Measurements from ENCODE around the gene TCP10L. TPM values are rescaled to one million over a fixed set of nuclear protein-coding genes. Genes with fewer than 3 reads are reported as not detected.

TCP10L gene
- total and polyA plus RNA-seq, 2 experiments from 2014 or later = 0.97 TPM; not detected in 1

DNA sequence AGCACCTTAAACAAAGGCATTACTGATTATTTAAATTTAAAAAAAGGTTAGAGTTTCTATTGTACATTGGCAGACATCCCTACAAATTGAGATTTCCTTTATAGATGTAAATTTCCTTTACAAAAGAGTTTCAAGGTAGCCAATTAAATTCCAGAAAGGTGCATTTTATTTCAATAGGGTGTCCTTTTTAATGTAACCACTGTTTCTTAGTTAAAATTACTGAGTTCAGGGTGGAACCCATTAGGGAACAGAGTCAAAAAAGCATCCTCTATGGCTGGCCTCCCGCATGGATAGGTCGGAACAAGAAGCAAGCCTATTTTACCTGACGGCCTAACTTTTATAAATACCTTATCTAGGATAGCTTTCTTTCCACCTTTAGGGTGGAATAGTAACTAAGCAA is 24.4 kb downstream of the TCP10L start:
- Histone ChIP-seq H3K9me2 (ENCODE audit: insufficient read depth) (no peaks in the 10 kb centered on the region), H3K4me1 (ENCODE audit: insufficient read depth) (no peaks in the 10 kb centered on the region), H4K20me1 (ENCODE audit: insufficient read depth) (no peaks in the 10 kb centered on the region), H3K27me3 (replicated peaks; ENCODE audit: insufficient read depth) (no peaks in the 10 kb centered on the region), H3K36me3 (ENCODE audit: low read depth) (no peaks in the 10 kb centered on the region), H3K9ac (no peak overlapping the region), H3F3A (ENCODE audit: insufficient read depth) (no peaks in the 10 kb centered on the region), H3K79me2 (ENCODE audit: insufficient read depth) (no peaks in the 10 kb centered on the region), H3K4me2 (ENCODE audit: unreplicated experiment) (no peak overlapping the region), H3K9me3 (ENCODE audit: low read depth) (no peaks in the 10 kb centered on the region), H3K4me3 (no peak overlapping the region), H2AFZ (no peak overlapping the region), H3K27ac (no peak overlapping the region)
- in situ Hi-C loops (cut with MboI) = no loop called here
- no peak for DNase-seq
- 95 to 96% methylated on average over 3 of the region's 3 CpGs for WGBS, 2 experiments (ENCODE audit: low coverage in 1 of 2, low lambda C conversion rate in 2 of 2, missing lambda C conversion rate in 2 of 2)
- TF ChIP-seq EZH2 (IDR thresholded peaks at IDR 0.05; ENCODE audit: insufficient read depth, poor library complexity, severe bottlenecking) = no peak
- TF ChIP-seq EZH2phosphoT487 (IDR thresholded peaks at IDR 0.05; ENCODE audit: insufficient read depth, low read depth) = no peak

DNA sequence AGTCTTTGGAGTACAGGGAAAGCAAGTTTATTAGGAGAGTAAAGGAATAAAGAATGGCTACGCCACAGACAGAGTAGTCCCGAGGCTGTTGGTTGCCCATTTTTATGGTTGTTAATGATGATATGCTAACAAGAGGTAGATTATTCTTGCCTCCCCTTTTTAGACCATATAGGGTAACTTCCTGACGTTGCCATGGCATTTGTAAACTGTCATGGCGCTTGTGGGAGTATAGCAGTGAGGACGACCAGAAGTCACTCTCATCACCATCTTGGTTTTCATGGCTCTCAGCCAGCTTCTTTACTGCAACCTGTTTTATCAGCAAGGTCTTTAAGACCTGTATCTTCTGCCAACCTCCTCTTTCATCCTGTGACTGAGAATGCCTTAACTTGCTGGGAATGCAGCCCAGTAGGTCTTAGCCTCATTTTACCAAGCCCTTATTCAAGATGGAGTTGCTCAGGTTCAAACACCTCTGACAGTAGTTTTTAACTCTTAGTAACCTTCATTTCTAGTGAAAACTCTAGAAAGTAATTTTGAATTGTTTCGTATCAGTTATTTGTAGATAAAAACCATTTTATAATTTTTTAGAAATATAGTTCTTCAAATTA is 26.2 kb downstream of the TCP10L start:
- no peak for TF ChIP-seq EZH2 (IDR thresholded peaks at IDR 0.05; ENCODE audit: insufficient read depth, poor library complexity, severe bottlenecking)
- TF ChIP-seq EZH2phosphoT487 (IDR thresholded peaks at IDR 0.05; ENCODE audit: insufficient read depth, low read depth) = no peak
- no peak overlapping the region for H3K4me2 ChIP-seq (ENCODE audit: unreplicated experiment)
- H3K9ac ChIP-seq = no peak overlapping the region
- H2AFZ ChIP-seq = no peak overlapping the region
- H3K36me3 ChIP-seq (ENCODE audit: low read depth) = no peaks in the 10 kb centered on the region
- in situ Hi-C loops (cut with MboI) = no loop called here
- no peaks in the 10 kb centered on the region for H3K27me3 ChIP-seq (replicated peaks; ENCODE audit: insufficient read depth)
- 92 to 96% methylated on average over 6 of the region's 6 CpGs for WGBS, 2 experiments (ENCODE audit: low coverage in 1 of 2, low lambda C conversion rate in 2 of 2, missing lambda C conversion rate in 2 of 2)
- no peaks in the 10 kb centered on the region for H3K4me1 ChIP-seq (ENCODE audit: insufficient read depth)
- DNase-seq = no peak
- H3K9me2 ChIP-seq (ENCODE audit: insufficient read depth) = no peaks in the 10 kb centered on the region
- no peaks in the 10 kb centered on the region for H4K20me1 ChIP-seq (ENCODE audit: insufficient read depth)
- H3K79me2 ChIP-seq (ENCODE audit: insufficient read depth) = no peaks in the 10 kb centered on the region
- H3F3A ChIP-seq (ENCODE audit: insufficient read depth) = no peaks in the 10 kb centered on the region
- H3K4me3 ChIP-seq = no peak overlapping the region
- no peaks in the 10 kb centered on the region for H3K9me3 ChIP-seq (ENCODE audit: low read depth)
- no peak overlapping the region for H3K27ac ChIP-seq

- H3K27ac ChIP-seq = no peak overlapping the region
- in situ Hi-C loops (cut with MboI) = no loop called here
- no peaks in the 10 kb centered on the region for H3F3A ChIP-seq (ENCODE audit: insufficient read depth)
- no peaks in the 10 kb centered on the region for H3K36me3 ChIP-seq (ENCODE audit: low read depth)
- no peaks in the 10 kb centered on the region for H3K79me2 ChIP-seq (ENCODE audit: insufficient read depth)
- no peaks in the 10 kb centered on the region for H3K27me3 ChIP-seq (replicated peaks; ENCODE audit: insufficient read depth)
- no peak overlapping the region for H3K4me2 ChIP-seq (ENCODE audit: unreplicated experiment)
- TF ChIP-seq EZH2 (IDR thresholded peaks at IDR 0.05; ENCODE audit: insufficient read depth, poor library complexity, severe bottlenecking) = no peak
- TF ChIP-seq EZH2phosphoT487 (IDR thresholded peaks at IDR 0.05; ENCODE audit: insufficient read depth, low read depth) = no peak
- 89 to 92% methylated on average over 3 of the region's 3 CpGs for WGBS, 2 experiments (ENCODE audit: low coverage in 1 of 2, low lambda C conversion rate in 2 of 2, missing lambda C conversion rate in 2 of 2)
- no peaks in the 10 kb centered on the region for H3K4me1 ChIP-seq (ENCODE audit: insufficient read depth)
- no peaks in the 10 kb centered on the region for H3K9me2 ChIP-seq (ENCODE audit: insufficient read depth)
- no peak for DNase-seq
- no peak overlapping the region for H2AFZ ChIP-seq
- H4K20me1 ChIP-seq (ENCODE audit: insufficient read depth) = no peaks in the 10 kb centered on the region
- H3K9me3 ChIP-seq (ENCODE audit: low read depth) = no peaks in the 10 kb centered on the region
- no peak overlapping the region for H3K9ac ChIP-seq
- no peak overlapping the region for H3K4me3 ChIP-seq
Observed at GRCh38 chr21:32558106-32558505, 27.2 kb downstream of the TCP10L start.

DNA sequence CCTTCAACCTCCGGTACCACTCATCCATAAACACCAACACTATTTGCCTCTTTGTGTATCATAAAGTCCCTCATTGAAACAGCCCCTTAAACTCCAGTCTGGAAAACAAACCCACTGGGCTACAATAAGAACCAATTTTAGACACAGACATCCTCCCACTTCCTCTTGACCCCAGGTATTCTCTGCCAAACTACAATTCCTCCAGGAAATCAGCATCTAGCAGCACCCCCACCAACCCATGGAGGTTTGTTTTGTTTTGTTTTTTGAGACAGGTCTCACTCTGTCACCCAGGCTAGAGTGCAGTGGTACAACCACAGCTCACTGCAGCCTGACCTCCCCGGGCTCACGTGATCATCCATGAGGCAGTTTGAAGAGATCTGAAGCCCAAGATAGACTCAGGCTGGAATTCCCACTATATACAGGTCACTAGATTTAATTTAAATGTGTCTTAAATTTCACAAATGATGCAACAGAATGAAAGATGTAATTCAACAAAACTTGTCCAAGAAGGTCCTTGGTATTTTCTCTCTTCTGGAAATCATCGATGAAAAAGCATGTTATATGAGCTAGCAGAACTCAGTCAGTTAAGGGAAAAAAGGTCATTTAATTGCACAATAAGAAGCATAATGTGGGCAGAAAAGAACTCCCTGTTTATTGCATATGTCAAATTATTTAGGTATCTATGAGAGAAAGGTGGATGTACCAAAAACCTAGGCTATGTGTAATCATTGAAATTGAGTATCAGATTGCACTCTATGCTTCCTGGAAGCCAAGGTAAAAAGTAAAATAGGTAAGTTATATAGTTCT is 30.3 kb downstream of the TCP10L start:
- no peaks in the 10 kb centered on the region for H3K4me1 ChIP-seq (ENCODE audit: insufficient read depth)
- H2AFZ ChIP-seq = no peak overlapping the region
- no peak for DNase-seq
- H4K20me1 ChIP-seq (ENCODE audit: insufficient read depth) = no peaks in the 10 kb centered on the region
- no peaks in the 10 kb centered on the region for H3K27me3 ChIP-seq (replicated peaks; ENCODE audit: insufficient read depth)
- no peak overlapping the region for H3K4me2 ChIP-seq (ENCODE audit: unreplicated experiment)
- H3K79me2 ChIP-seq (ENCODE audit: insufficient read depth) = no peaks in the 10 kb centered on the region
- H3K9me3 ChIP-seq (ENCODE audit: low read depth) = no peaks in the 10 kb centered on the region
- in situ Hi-C loops (cut with MboI) = no loop called here
- no peak overlapping the region for H3K4me3 ChIP-seq
- H3F3A ChIP-seq (ENCODE audit: insufficient read depth) = peaks cover 5% of the 10 kb centered on the region; the same call in 1 of the 2 replicates
- no peaks in the 10 kb centered on the region for H3K36me3 ChIP-seq (ENCODE audit: low read depth)
- TF ChIP-seq EZH2 (IDR thresholded peaks at IDR 0.05; ENCODE audit: insufficient read depth, poor library complexity, severe bottlenecking) = no peak
- TF ChIP-seq EZH2phosphoT487 (IDR thresholded peaks at IDR 0.05; ENCODE audit: insufficient read depth, low read depth) = no peak
- no peak overlapping the region for H3K27ac ChIP-seq
- H3K9me2 ChIP-seq (ENCODE audit: insufficient read depth) = no peaks in the 10 kb centered on the region
- no peak overlapping the region for H3K9ac ChIP-seq
- 94 to 99% methylated on average over 4 of the region's 4 CpGs for WGBS, 2 experiments (ENCODE audit: low coverage in 1 of 2, low lambda C conversion rate in 2 of 2, missing lambda C conversion rate in 2 of 2)

Data from GM23248 (cell line).